Lung (tissue), 12 donors: ENCODE results near the gene SST. TPM values are rescaled to one million over a fixed set of nuclear protein-coding genes. Genes with fewer than 3 reads are reported as not detected.

Experiments
- ATAC-seq: fragments of 200-7000 bp; cut with Tn5 transposase; one replicate; pipeline ENCODE4 v1.9.1; 2020; ENCODE audit warnings: moderate number of reproducible peaks; ENCODE audit not compliant: insufficient read depth, low FRiP score
- DNase-seq, 3 donors: peaks; one replicate each; pipeline ENCODE4 v3.0.0-alpha.2; 2013 to 2017
- H3K27ac ChIP-seq, 2 donors: one replicate each; pipeline ENCODE4 v1.5.1; 2013; ENCODE audit warnings: mild to moderate bottlenecking in 2 of 2, moderate library complexity in 2 of 2, control low read depth in 1 of 2, inconsistent platforms in 1 of 2, low read depth in 1 of 2, low read length in 1 of 2
- H3K27me3 ChIP-seq, 3 donors: one replicate each; pipeline ENCODE4 v1.5.1; 2013; ENCODE audit warnings: low read length in 2 of 3; ENCODE audit not compliant: control insufficient read depth in 3 of 3, insufficient read depth in 3 of 3
- H3K36me3 ChIP-seq, 4 donors: one replicate each; pipeline ENCODE4 v1.5.1; 2013; ENCODE audit warnings: low read length in 4 of 4, mild to moderate bottlenecking in 1 of 4, moderate library complexity in 1 of 4; ENCODE audit not compliant: control insufficient read depth in 4 of 4, insufficient read depth in 4 of 4
- H3K4me1 ChIP-seq, 5 donors: one replicate each; pipeline ENCODE4 v1.5.1; 2013; ENCODE audit warnings: low read length in 5 of 5, mild to moderate bottlenecking in 2 of 5, moderate library complexity in 1 of 5; ENCODE audit not compliant: control insufficient read depth in 5 of 5, insufficient read depth in 5 of 5
- H3K4me3 ChIP-seq: one replicate; pipeline ENCODE4 v1.5.1; 2013; ENCODE audit warnings: mild to moderate bottlenecking, control low read depth, moderate library complexity
- H3K9ac ChIP-seq, 2 donors: one replicate each; pipeline ENCODE4 v1.5.1; 2013; ENCODE audit warnings: low read length in 2 of 2, control low read depth in 1 of 2; ENCODE audit not compliant: insufficient read depth in 1 of 2
- H3K9me3 ChIP-seq, 4 donors: one replicate each; pipeline ENCODE4 v1.5.1; 2013; ENCODE audit warnings: low read length in 3 of 4, mild to moderate bottlenecking in 1 of 4, moderate library complexity in 1 of 4; ENCODE audit not compliant: control insufficient read depth in 4 of 4, insufficient read depth in 3 of 4
- WGBS, 2 donors: extraction: QIAGEN DNeasy Blood & Tissue Kit; methylation state at CpG; one replicate each; pipeline ENCODE4 v1.1.7; 2013; 5-methylcytosine and 5-hydroxymethylcytosine counted together
- polyA plus RNA-seq, 2 donors: library from polyadenylated mRNA; stranded (reverse); fragments of 200-250 nt; gene quantifications; one replicate each; pipeline ENCODE4 v1.2.1, GENCODE V29; 2013
- total RNA-seq, 2 donors: library from RNA; depleted of rRNA in 1 of 2; stranded (reverse); fragments of >200 nt in 1 of 2; gene quantifications; one replicate each; pipeline ENCODE4 v1.2.1, GENCODE V29; 2014 to 2021
- TF ChIP-seq, protein P1 (sequence below): IDR thresholded peaks from 2 replicates; pipeline ENCODE4 v1.5.1; 2012; ENCODE audit warnings: mild to moderate bottlenecking; ENCODE audit errors: control extremely low read depth, extremely low read depth
- donor health status: control.
- donor health status: control.
- donor health status: Bipolar disorder and iron deficiency.
- donor health status: healthy.
- donor health status: DM: yes; HTN: yes; CAD: no.

SST gene
- total and polyA plus RNA-seq, 4 donors = 0.24 to 3.0 (median 0.27) TPM; not detected in 1

DNA sequence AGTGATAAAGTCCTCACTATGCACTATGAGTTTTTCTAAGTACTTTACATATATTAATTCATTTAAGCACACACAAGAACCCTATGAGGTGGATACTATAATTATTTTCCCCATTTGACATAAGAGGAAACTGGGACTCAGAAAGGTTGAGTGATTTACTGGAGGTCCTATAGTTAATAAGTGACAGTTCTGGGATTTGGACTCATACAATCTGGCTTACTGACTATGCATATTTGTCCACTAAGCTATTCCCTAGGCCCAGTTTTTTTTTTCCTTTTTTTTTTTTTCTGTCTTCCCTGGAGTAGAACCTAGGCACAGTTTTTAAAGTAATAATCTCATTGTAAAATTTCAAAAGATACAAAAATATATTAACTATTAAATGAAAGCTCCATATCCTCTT, 38.5 kb upstream of the SST start:
- Histone ChIP-seq H3K4me3 (no peak overlapping the region), H3K9me3 (no peaks in the 10 kb centered on the region)
- DNase-seq = no peak

DNA sequence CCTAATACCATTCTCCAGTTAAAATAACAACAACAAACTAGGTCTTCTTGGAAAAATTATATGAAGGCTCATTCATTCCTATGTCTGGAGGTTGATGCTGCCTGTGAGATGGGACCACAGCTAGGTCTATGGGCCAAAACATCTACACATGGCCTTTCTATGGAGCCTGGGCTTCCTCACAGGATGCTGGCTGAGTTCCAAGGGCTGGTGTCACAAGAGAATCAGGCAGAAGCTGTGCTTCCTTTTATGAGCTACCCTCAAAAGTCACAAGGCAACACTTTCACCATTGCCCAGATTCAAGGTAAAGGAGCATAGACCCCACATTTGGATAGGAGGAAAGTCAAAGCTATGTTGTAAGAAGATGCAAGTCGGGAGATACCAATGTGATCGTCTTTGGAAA, 36.8 kb upstream of the SST start:
- ATAC-seq = no peak

More for the DNA sequence above, 38.5 kb upstream of the SST start:
- Histone ChIP-seq H3K27me3 (no peaks in the 10 kb centered on the region), H3K4me1 (no peaks in the 10 kb centered on the region), H3K36me3 (no peaks in the 10 kb centered on the region), H3K9ac (no peak overlapping the region), H3K27ac (no peak overlapping the region)
- TF ChIP-seq, protein P1, sequence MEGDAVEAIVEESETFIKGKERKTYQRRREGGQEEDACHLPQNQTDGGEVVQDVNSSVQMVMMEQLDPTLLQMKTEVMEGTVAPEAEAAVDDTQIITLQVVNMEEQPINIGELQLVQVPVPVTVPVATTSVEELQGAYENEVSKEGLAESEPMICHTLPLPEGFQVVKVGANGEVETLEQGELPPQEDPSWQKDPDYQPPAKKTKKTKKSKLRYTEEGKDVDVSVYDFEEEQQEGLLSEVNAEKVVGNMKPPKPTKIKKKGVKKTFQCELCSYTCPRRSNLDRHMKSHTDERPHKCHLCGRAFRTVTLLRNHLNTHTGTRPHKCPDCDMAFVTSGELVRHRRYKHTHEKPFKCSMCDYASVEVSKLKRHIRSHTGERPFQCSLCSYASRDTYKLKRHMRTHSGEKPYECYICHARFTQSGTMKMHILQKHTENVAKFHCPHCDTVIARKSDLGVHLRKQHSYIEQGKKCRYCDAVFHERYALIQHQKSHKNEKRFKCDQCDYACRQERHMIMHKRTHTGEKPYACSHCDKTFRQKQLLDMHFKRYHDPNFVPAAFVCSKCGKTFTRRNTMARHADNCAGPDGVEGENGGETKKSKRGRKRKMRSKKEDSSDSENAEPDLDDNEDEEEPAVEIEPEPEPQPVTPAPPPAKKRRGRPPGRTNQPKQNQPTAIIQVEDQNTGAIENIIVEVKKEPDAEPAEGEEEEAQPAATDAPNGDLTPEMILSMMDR = no peak
- no peak for ATAC-seq

DNA sequence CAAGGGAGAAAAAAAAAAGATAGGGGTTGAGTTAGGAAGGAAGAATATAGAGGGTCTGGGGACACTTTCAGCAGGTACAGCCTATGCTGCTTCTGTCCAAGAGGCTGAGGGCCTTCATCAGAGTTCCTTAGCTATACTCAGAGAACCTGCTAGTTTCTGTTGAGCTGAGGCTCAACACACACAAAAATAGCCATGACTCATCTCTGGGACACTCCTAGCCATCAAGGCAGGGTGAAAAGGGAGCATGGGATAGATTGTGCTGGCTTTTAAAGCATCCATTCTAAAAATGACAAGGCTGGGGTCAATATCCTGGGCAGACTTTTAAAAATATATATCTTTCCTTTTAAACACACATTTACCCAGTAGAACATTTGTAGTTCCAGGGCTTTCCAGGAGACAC, 35.0 kb upstream of the SST start:
- Histone ChIP-seq H3K9ac (no peak overlapping the region), H3K4me1 (no peaks in the 10 kb centered on the region), H3K4me3 (no peak overlapping the region), H3K36me3 (no peaks in the 10 kb centered on the region), H3K27ac (no peak overlapping the region), H3K9me3 (no peaks in the 10 kb centered on the region), H3K27me3 (no peaks in the 10 kb centered on the region)
- DNase-seq = no peak
- no peak for ATAC-seq
- TF ChIP-seq, protein P1 = no peak

More for the DNA sequence above, 36.8 kb upstream of the SST start:
- TF ChIP-seq, protein P1 = no peak
- WGBS, 2 donors = 29 to 69% methylated on average over 2 of the region's 2 CpGs
- H3K9me3 ChIP-seq = no peaks in the 10 kb centered on the region
- no peak overlapping the region for H3K27ac ChIP-seq
- no peak overlapping the region for H3K9ac ChIP-seq
- peak in 2 of 3 donors; percentile 18 to 41 for DNase-seq
- no peaks in the 10 kb centered on the region for H3K27me3 ChIP-seq
- no peaks in the 10 kb centered on the region for H3K36me3 ChIP-seq
- H3K4me3 ChIP-seq = no peak overlapping the region
- no peaks in the 10 kb centered on the region for H3K4me1 ChIP-seq

DNA sequence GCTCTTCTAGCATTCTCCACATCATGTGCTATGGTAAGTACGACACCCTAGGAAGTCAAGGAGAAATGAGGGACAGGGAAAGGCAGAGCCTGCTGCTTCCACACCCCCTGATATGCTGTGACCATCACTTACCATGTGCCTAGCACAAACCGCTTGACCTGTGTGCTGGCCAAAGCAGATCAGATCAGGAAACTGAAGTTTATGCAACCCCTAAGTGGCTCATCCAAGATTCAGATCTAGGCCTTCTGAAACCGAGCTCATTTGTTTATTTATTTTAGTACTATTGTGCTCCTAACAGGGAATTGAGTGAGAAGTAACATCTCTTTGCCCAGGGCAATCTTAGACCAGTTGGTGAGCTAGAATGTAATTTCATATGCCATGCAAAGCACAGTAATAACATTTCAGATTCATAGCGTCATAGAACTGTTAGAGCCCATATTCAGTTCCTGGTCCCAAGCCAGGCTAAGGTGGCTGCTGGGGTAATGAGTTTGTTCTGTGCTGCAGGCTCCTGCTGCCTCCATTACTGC, 32.4 kb upstream of the SST start, which contains the start of gene RTP2:
TSS of gene RTP2 (minus strand) at position 51 of the 527 bp plus-strand sequence. CDS start 429 bp downstream, outside the sequence.
- TF ChIP-seq, protein P1 = no peak
- H3K9me3 ChIP-seq = no peaks in the 10 kb centered on the region
- H3K4me3 ChIP-seq = no peak within 1 kb of the TSS
- no peaks in the 10 kb centered on the region for H3K27me3 ChIP-seq
- DNase-seq (no peak), ATAC-seq (no peak)
- 55 to 62% methylated on average over 4 of the region's 4 CpGs for WGBS, 2 donors
- H3K36me3 ChIP-seq = no peaks in the 10 kb centered on the region
- no peak within 1 kb of the TSS for H3K27ac ChIP-seq
- H3K9ac ChIP-seq = no peak within 1 kb of the TSS
- H3K4me1 ChIP-seq = no peaks in the 10 kb centered on the region
